IPS DF 6.9 (cell line): Measurements from ENCODE around the gene OR13J1.
"Not testable (repeated sequence)": the region's sequence is repeated elsewhere in the genome, so short reads cannot be mapped to it uniquely, and the experiment has no call there.

ENCODE experiments used
- DNase-seq: peaks from one replicate; pipeline ENCODE4 v3.0.0-alpha.2; 2013; ENCODE audit warnings: low read depth, low spot score
- H3K27ac ChIP-seq: one replicate; pipeline ENCODE4 v1.5.1; 2013; ENCODE audit warnings: low read length, control low read depth
- H3K27me3 ChIP-seq: 2 replicates; pipeline ENCODE4 v1.6.1; 2013; ENCODE audit warnings: mild to moderate bottlenecking, low read length; ENCODE audit not compliant: control insufficient read depth, insufficient read depth
- H3K36me3 ChIP-seq: 2 replicates; pipeline ENCODE4 v1.6.1; 2013; ENCODE audit warnings: low read length; ENCODE audit not compliant: control insufficient read depth, insufficient read depth
- H3K4me1 ChIP-seq: 2 replicates; pipeline ENCODE4 v1.6.1; 2013; ENCODE audit warnings: low read length; ENCODE audit not compliant: control insufficient read depth, insufficient read depth
- H3K4me3 ChIP-seq: 2 replicates; pipeline ENCODE4 v1.5.1; 2013; ENCODE audit warnings: mild to moderate bottlenecking, low read length
- H3K9me3 ChIP-seq: 2 replicates; pipeline ENCODE4 v1.6.1; 2013; ENCODE audit warnings: low read length, inconsistent platforms; ENCODE audit not compliant: control insufficient read depth, insufficient read depth
- WGBS: extraction: QIAGEN DNeasy Blood & Tissue Kit; methylation state at CpG from one replicate; pipeline ENCODE4 v1.1.7; 2013; ENCODE audit warnings: mixed read lengths, missing lambda C conversion rate; ENCODE audit not compliant: insufficient read length, insufficient coverage; 5-methylcytosine and 5-hydroxymethylcytosine counted together

The OR13J1 gene

GRCh38 chr9:35870351-35870923 is at the start of gene OR13J1:
TSS of gene OR13J1 (minus strand) at chr9:35870401. CDS start at chr9:35870401, 0 bp downstream.
- Histone ChIP-seq H3K36me3 (no peaks in the 10 kb centered on the region), H3K9me3 (no peaks in the 10 kb centered on the region)

GRCh38 chr9:35919212-35920008 is 49.2 kb upstream of the OR13J1 start:
- Histone ChIP-seq H3K27me3 (no peaks in the 10 kb centered on the region), H3K36me3 (no peaks in the 10 kb centered on the region), H3K4me1 (peaks cover 3% of the 10 kb centered on the region; the same call in 1 of the 2 replicates), H3K9me3 (no peaks in the 10 kb centered on the region), H3K27ac (no peak overlapping the region), H3K4me3 (no peak overlapping the region)
- DNase-seq = no peak
- no CpG with 5 or more reads among the region's 3 CpGs for WGBS

More at GRCh38 chr9:35870351-35870923, at the start of gene OR13J1:
- no peak within 1 kb of the TSS for H3K27ac ChIP-seq
- WGBS = no CpG with 5 or more reads among the region's 8 CpGs
- DNase-seq = no peak
- no peaks in the 10 kb centered on the region for H3K27me3 ChIP-seq
- H3K4me1 ChIP-seq = peaks cover 3% of the 10 kb centered on the region; the same call in 1 of the 2 replicates
- H3K4me3 ChIP-seq = no peak within 1 kb of the TSS

GRCh38 chr9:35918780-35919179 is 48.6 kb upstream of the OR13J1 start:
- Histone ChIP-seq H3K36me3 (no peaks in the 10 kb centered on the region), H3K27ac (no peak overlapping the region), H3K9me3 (no peaks in the 10 kb centered on the region), H3K4me3 (no peak overlapping the region), H3K4me1 (peaks cover 3% of the 10 kb centered on the region; the same call in 1 of the 2 replicates), H3K27me3 (no peaks in the 10 kb centered on the region)
- WGBS = no CpG with 5 or more reads among the region's 3 CpGs
- no peak for DNase-seq

- no peak overlapping the region for H3K27ac ChIP-seq
- DNase-seq = no peak
- no CpG with 5 or more reads among the region's 4 CpGs for WGBS
- no peaks in the 10 kb centered on the region for H3K27me3 ChIP-seq
- H3K4me3 ChIP-seq = no peak overlapping the region
- H3K9me3 ChIP-seq = no peaks in the 10 kb centered on the region
- H3K4me1 ChIP-seq = peaks cover 3% of the 10 kb centered on the region; the same call in 1 of the 2 replicates
- H3K36me3 ChIP-seq = no peaks in the 10 kb centered on the region
Measured at GRCh38 chr9:35917261-35917660, 47.1 kb upstream of the OR13J1 start.

- no peak overlapping the region for H3K27ac ChIP-seq
- peaks cover 3% of the 10 kb centered on the region; the same call in 1 of the 2 replicates for H3K4me1 ChIP-seq
- no peaks in the 10 kb centered on the region for H3K27me3 ChIP-seq
- H3K36me3 ChIP-seq = no peaks in the 10 kb centered on the region
- no CpG with 5 or more reads among the region's 16 CpGs for WGBS
- no peaks in the 10 kb centered on the region for H3K9me3 ChIP-seq
- no peak for DNase-seq
- no peak overlapping the region for H3K4me3 ChIP-seq
Measured at GRCh38 chr9:35915681-35916294, 45.6 kb upstream of the OR13J1 start.

- WGBS = no CpG with 5 or more reads among the region's 9 CpGs
- no peak for DNase-seq
- Histone ChIP-seq H3K27ac (no peak overlapping the region), H3K4me1 (peaks cover 6% of the 10 kb centered on the region; the same call in 1 of the 2 replicates), H3K27me3 (no peaks in the 10 kb centered on the region), H3K36me3 (no peaks in the 10 kb centered on the region), H3K4me3 (no peak overlapping the region), H3K9me3 (no peaks in the 10 kb centered on the region)
Measured at GRCh38 chr9:35914301-35914807, 44.2 kb upstream of the OR13J1 start.

- not testable (repeated sequence) for H3K9me3 ChIP-seq, H3K36me3 ChIP-seq, H3K27ac ChIP-seq, H3K27me3 ChIP-seq, DNase-seq, H3K4me1 ChIP-seq, H3K4me3 ChIP-seq
Measured at GRCh38 chr9:35913429-35913828, 43.2 kb upstream of the OR13J1 start.

GRCh38 chr9:35912791-35913400 is 42.7 kb upstream of the OR13J1 start:
- Histone ChIP-seq H3K27me3 (no peaks in the 10 kb centered on the region), H3K27ac (no peak overlapping the region), H3K9me3 (no peaks in the 10 kb centered on the region), H3K36me3 (no peaks in the 10 kb centered on the region), H3K4me3 (no peak overlapping the region), H3K4me1 (peaks cover 9% of the 10 kb centered on the region)
- WGBS = no CpG with 5 or more reads among the region's 10 CpGs
- DNase-seq = no peak

- no CpG with 5 or more reads among the region's 10 CpGs for WGBS
Measured at GRCh38 chr9:35911690-35912089, 41.5 kb upstream of the OR13J1 start.

GRCh38 chr9:35910613-35911359 is 40.6 kb upstream of the OR13J1 start:
- H3K36me3 ChIP-seq = no peaks in the 10 kb centered on the region
- no peaks in the 10 kb centered on the region for H3K27me3 ChIP-seq
- no CpG with 5 or more reads among the region's 14 CpGs for WGBS
- no peak overlapping the region for H3K27ac ChIP-seq
- no peak for DNase-seq
- no peak overlapping the region for H3K4me3 ChIP-seq
- no peaks in the 10 kb centered on the region for H3K9me3 ChIP-seq
- H3K4me1 ChIP-seq = peaks cover 13% of the 10 kb centered on the region

More at GRCh38 chr9:35911690-35912089, 41.5 kb upstream of the OR13J1 start:
- Histone ChIP-seq H3K9me3 (no peaks in the 10 kb centered on the region), H3K27ac (no peak overlapping the region), H3K4me3 (no peak overlapping the region), H3K27me3 (no peaks in the 10 kb centered on the region), H3K36me3 (no peaks in the 10 kb centered on the region), H3K4me1 (peaks cover 13% of the 10 kb centered on the region)
- no peak for DNase-seq
